PC-3 (cell line): ENCODE measurements around the gene HNRNPA3. TPM values are rescaled to one million over a fixed set of nuclear protein-coding genes. Genes with fewer than 3 reads are reported as not detected.

Experiments
- ATAC-seq: fragments of 200-7000 bp; cut with Tn5 transposase; 2 replicates; pipeline ENCODE4 v1.9.1; 2020; ENCODE audit warnings: mild to moderate bottlenecking, moderate library complexity
- BruUV-seq: library from RNA; stranded (reverse); fragments of 400-500 nt; replicated peaks from 2 replicates; lab custom pipeline; 2021; lab: Mats Ljungman, UMichigan
- CTCF ChIA-PET: fragments of 300-600 bp; sonication (Branson Sonifier 250); formaldehyde crosslinking; loops from one replicate; lab custom pipeline; 2022; ENCODE audit warnings: antibody characterized with exemption; lab: Charles Lee
- POLR2A ChIA-PET: fragments of 300-600 bp; sonication (Branson Sonifier 250); formaldehyde crosslinking; loops from one replicate; lab custom pipeline; 2022; ENCODE audit warnings: antibody characterized with exemption; ENCODE audit not compliant: unreplicated experiment; lab: Charles Lee
- DNase-seq: peaks from one replicate; pipeline ENCODE4 v3.0.0-alpha.2; 2015
- H2AFZ ChIP-seq: fragments of 300-600 bp; sonication (generic); 2 replicates; pipeline ENCODE4 v1.6.0; 2016; ENCODE audit warnings: antibody characterized with exemption, low read length
- H3F3A ChIP-seq: fragments of 300-600 bp; sonication (generic); one replicate; pipeline ENCODE4 v1.6.0; 2017; ENCODE audit warnings: antibody characterized with exemption, low read length, control low read depth, mild to moderate bottlenecking; ENCODE audit not compliant: unreplicated experiment
- H3K27ac ChIP-seq: fragments of 300-600 bp; sonication (generic); 2 replicates; pipeline ENCODE4 v1.5.1; 2016; ENCODE audit warnings: mild to moderate bottlenecking, low read length
- H3K27me3 ChIP-seq: fragments of 300-600 bp; sonication (generic); 2 replicates; pipeline ENCODE4 v1.6.1; 2016; ENCODE audit warnings: low read length, mixed read lengths
- H3K36me3 ChIP-seq: fragments of 300-600 bp; sonication (generic); 2 replicates; pipeline ENCODE4 v1.6.1; 2016; ENCODE audit warnings: low read depth, mixed run types, low read length, mixed read lengths
- H3K4me1 ChIP-seq: fragments of 300-600 bp; sonication (generic); 2 replicates; pipeline ENCODE4 v1.5.1; 2016; ENCODE audit warnings: low read length; ENCODE audit not compliant: insufficient read depth
- H3K4me2 ChIP-seq: fragments of 300-600 bp; sonication (generic); 2 replicates; pipeline ENCODE4 v1.6.0; 2016; ENCODE audit warnings: low read length
- H3K4me3 ChIP-seq: fragments of 300-600 bp; sonication (generic); 2 replicates; pipeline ENCODE4 v1.5.1; 2016; ENCODE audit warnings: mild to moderate bottlenecking, low read length, mixed read lengths
- H3K79me2 ChIP-seq: fragments of 300-600 bp; sonication (generic); 2 replicates; pipeline ENCODE4 v1.6.1; 2017; ENCODE audit warnings: low read length, mixed read lengths
- H3K9ac ChIP-seq: fragments of 300-600 bp; sonication (generic); 2 replicates; pipeline ENCODE4 v1.6.0; 2016; ENCODE audit warnings: mild to moderate bottlenecking, low read length
- H3K9me2 ChIP-seq: fragments of 300-600 bp; sonication (generic); replicated peaks from 2 replicates; pipeline ENCODE4 v1.6.1; 2016; ENCODE audit warnings: mixed run types, low read length, mixed read lengths
- H3K9me3 ChIP-seq: fragments of 300-600 bp; sonication (generic); 2 replicates; pipeline ENCODE4 v1.6.1; 2016; ENCODE audit warnings: low read length, mixed read lengths
- H4K20me1 ChIP-seq: fragments of 300-600 bp; sonication (generic); 2 replicates; pipeline ENCODE4 v1.6.1; 2016; ENCODE audit warnings: low read length, mixed read lengths
- CTCF ChIP-seq: fragments of 300-600 bp; sonication (generic); conservative IDR thresholded peaks from 2 replicates; pipeline ENCODE4 v1.5.1; 2017; ENCODE audit warnings: antibody characterized with exemption, low read depth, mild to moderate bottlenecking, low read length
- EZH2 ChIP-seq: fragments of 300-600 bp; sonication (generic); IDR thresholded peaks from one replicate; pipeline ENCODE4 v1.6.1; 2017; ENCODE audit warnings: antibody characterized with exemption, mild to moderate bottlenecking, low read length; ENCODE audit not compliant: unreplicated experiment
- EZH2phosphoT487 ChIP-seq: fragments of 300-600 bp; sonication (generic); IDR thresholded peaks from 2 replicates; pipeline ENCODE4 v1.6.1; 2018; ENCODE audit warnings: mild to moderate bottlenecking, antibody characterized with exemption, low read length, borderline replicate concordance
- intact Hi-C: fragments of 100-400 bp; cut with micrococcal nuclease; formaldehyde crosslinking; loops from 2 replicates; pipeline ENCODE4 v1.9.0; 2023
- total RNA-seq: library from RNA; depleted of rRNA; stranded (reverse); fragments of >200 nt; gene quantifications from 2 replicates; pipeline ENCODE4 v1.2.3, GENCODE V29; 2014

Gene HNRNPA3
- total RNA-seq, 1 experiment from 2014 or later = 50.3 TPM

- Histone ChIP-seq H3K27ac (no peak overlapping the region), H3K4me1 (no peaks in the 10 kb centered on the region), H3K9me3 (no peaks in the 10 kb centered on the region), H3K4me2 (no peak overlapping the region), H3F3A (no peaks in the 10 kb centered on the region), H2AFZ (no peak overlapping the region), H4K20me1 (no peaks in the 10 kb centered on the region), H3K9me2 (no peaks in the 10 kb centered on the region), H3K36me3 (no peaks in the 10 kb centered on the region), H3K9ac (no peak overlapping the region), H3K27me3 (no peaks in the 10 kb centered on the region), H3K79me2 (no peaks in the 10 kb centered on the region), H3K4me3 (no peak overlapping the region)
- intact Hi-C loops = no loop called here
- ChIA-PET CTCF (no interaction called here), POLR2A (no interaction called here)
- BruUV-seq = no TSS peak
- TF ChIP-seq EZH2phosphoT487 (no peak), EZH2 (no peak), CTCF (no peak)
- no peak for DNase-seq
- no peak for ATAC-seq
Measured at GRCh38 chr2:177187631-177188312, 24.8 kb upstream of the HNRNPA3 start.

- CTCF ChIA-PET = no interaction called here
- intact Hi-C loops = no loop called here
- no peak for ATAC-seq
Measured at GRCh38 chr2:177188482-177189469, 23.8 kb upstream of the HNRNPA3 start.

More at GRCh38 chr2:177188482-177189469, 23.8 kb upstream of the HNRNPA3 start:
- H3K4me3 ChIP-seq = no peak overlapping the region
- H4K20me1 ChIP-seq = no peaks in the 10 kb centered on the region
- H3F3A ChIP-seq = no peaks in the 10 kb centered on the region
- H3K36me3 ChIP-seq = no peaks in the 10 kb centered on the region
- no peaks in the 10 kb centered on the region for H3K79me2 ChIP-seq
- H3K27ac ChIP-seq = no peak overlapping the region
- no peaks in the 10 kb centered on the region for H3K9me2 ChIP-seq
- H2AFZ ChIP-seq = no peak overlapping the region
- no peak overlapping the region for H3K4me2 ChIP-seq
- TF ChIP-seq EZH2 (no peak), CTCF (no peak), EZH2phosphoT487 (no peak)
- BruUV-seq = no TSS peak
- POLR2A ChIA-PET = no interaction called here
- H3K4me1 ChIP-seq = no peaks in the 10 kb centered on the region
- H3K9ac ChIP-seq = no peak overlapping the region
- no peaks in the 10 kb centered on the region for H3K27me3 ChIP-seq
- DNase-seq = no peak
- no peaks in the 10 kb centered on the region for H3K9me3 ChIP-seq
